GM23338 (cell line): ENCODE data around the gene ENOSF1. TPM values are rescaled to one million over a fixed set of nuclear protein-coding genes. Genes with fewer than 3 reads are reported as not detected.

ENCODE experiments used
- ATAC-seq: fragments of 200-7000 bp; cut with Tn5 transposase; 3 replicates; pipeline ENCODE4 v1.9.1; 2020
- DNase-seq: peaks from one replicate; pipeline ENCODE4 v3.0.0-alpha.2; 2015; ENCODE audit warnings: low spot score
- H2AFZ ChIP-seq: fragments of 200-600 bp; sonication (generic); 2 replicates; pipeline ENCODE4 v1.8.0; 2016; ENCODE audit warnings: antibody characterized with exemption, mild to moderate bottlenecking, moderate library complexity
- H3F3A ChIP-seq: fragments of 200-600 bp; sonication (generic); replicated peaks from 2 replicates; pipeline ENCODE4 v1.8.0; 2017; ENCODE audit warnings: antibody characterized with exemption, mixed run types, low read depth
- H3K27ac ChIP-seq: fragments of 200-600 bp; sonication (generic); 2 replicates; pipeline ENCODE4 v1.6.1; 2016; ENCODE audit warnings: low read depth
- H3K27me3 ChIP-seq: fragments of 200-600 bp; sonication (generic); 2 replicates; pipeline ENCODE4 v1.8.0; 2016; ENCODE audit warnings: mild to moderate bottlenecking, mixed run types, moderate library complexity; ENCODE audit not compliant: insufficient read depth
- H3K36me3 ChIP-seq: fragments of 200-600 bp; sonication (generic); 2 replicates; pipeline ENCODE4 v1.8.0; 2016; ENCODE audit warnings: mild to moderate bottlenecking; ENCODE audit not compliant: insufficient read depth
- H3K4me1 ChIP-seq: fragments of 200-600 bp; sonication (generic); 2 replicates; pipeline ENCODE4 v1.8.0; 2016; ENCODE audit warnings: mild to moderate bottlenecking, moderate library complexity; ENCODE audit not compliant: insufficient read depth
- H3K4me2 ChIP-seq: fragments of 200-600 bp; sonication (generic); 2 replicates; pipeline ENCODE4 v1.7.1; 2017; ENCODE audit warnings: mixed run types
- H3K4me3 ChIP-seq: fragments of 200-600 bp; sonication (generic); 2 replicates; pipeline ENCODE4 v1.6.1; 2016; ENCODE audit warnings: mixed run types
- H3K79me2 ChIP-seq: fragments of 200-600 bp; sonication (generic); replicated peaks from 2 replicates; pipeline ENCODE4 v1.8.0; 2017; ENCODE audit warnings: mild to moderate bottlenecking; ENCODE audit not compliant: insufficient read depth
- H3K9me2 ChIP-seq: fragments of 200-600 bp; sonication (generic); 2 replicates; pipeline ENCODE4 v1.8.0; 2017; ENCODE audit not compliant: insufficient read depth
- H4K20me1 ChIP-seq: fragments of 200-600 bp; sonication (generic); replicated peaks from 2 replicates; pipeline ENCODE4 v1.8.0; 2017; ENCODE audit warnings: mild to moderate bottlenecking; ENCODE audit not compliant: insufficient read depth
- H3K27ac Mint-ChIP-seq: 2 replicates; pipeline ENCODE4 v1.8.0; 2020; ENCODE audit warnings: inconsistent platforms, mild to moderate bottlenecking, moderate library complexity, mixed read lengths
- H3K27me3 Mint-ChIP-seq: 3 replicates; pipeline ENCODE4 v1.8.0; 2022; ENCODE audit warnings: low read depth, mild to moderate bottlenecking, moderate library complexity, mixed read lengths, inconsistent platforms; ENCODE audit not compliant: insufficient read depth, poor library complexity
- H3K36me3 Mint-ChIP-seq: 3 replicates; pipeline ENCODE4 v1.8.0; 2021; ENCODE audit warnings: low read depth, mild to moderate bottlenecking, inconsistent platforms, moderate library complexity, mixed read lengths
- H3K4me1 Mint-ChIP-seq: 3 replicates; pipeline ENCODE4 v1.8.0; 2020; ENCODE audit warnings: mild to moderate bottlenecking, inconsistent platforms, mixed read lengths
- H3K4me3 Mint-ChIP-seq: 3 replicates; pipeline ENCODE4 v1.8.0; 2021; ENCODE audit warnings: moderate library complexity, mild to moderate bottlenecking, inconsistent platforms, mixed read lengths
- H3K9me3 Mint-ChIP-seq: 3 replicates; pipeline ENCODE4 v1.8.0; 2020; ENCODE audit warnings: moderate library complexity, mild to moderate bottlenecking, inconsistent platforms, mixed read lengths
- CREB1 ChIP-seq: fragments of 250-450 bp; sonication (Bioruptor Pico); IDR thresholded peaks from 2 replicates; pipeline ENCODE4 v1.5.0; 2020; ENCODE audit warnings: low read depth, mild to moderate bottlenecking, moderate library complexity
- CTCF ChIP-seq, 2 experiments: fragments of 200-600 bp in 1 of 2; sonication (generic) in 1 of 2; conservative IDR thresholded peaks; 2 replicates each; pipeline versions ENCODE4 v1.5.1 to v1.6.1; 2016 to 2017; ENCODE audit warnings: antibody characterized with exemption in 2 of 2, low read depth in 2 of 2, mild to moderate bottlenecking in 2 of 2, moderate library complexity in 1 of 2
- ETS1 ChIP-seq: IDR thresholded peaks from 2 replicates; pipeline ENCODE4 v1.6.1; 2016; ENCODE audit warnings: antibody characterized with exemption
- EZH2 ChIP-seq: fragments of 200-600 bp; sonication (generic); IDR thresholded peaks from one replicate; pipeline ENCODE4 v1.8.0; 2017; ENCODE audit warnings: antibody characterized with exemption, mild to moderate bottlenecking, low read depth; ENCODE audit not compliant: unreplicated experiment
- EZH2phosphoT487 ChIP-seq: fragments of 200-600 bp; sonication (generic); IDR thresholded peaks from one replicate; pipeline ENCODE4 v1.8.1; 2018; ENCODE audit warnings: antibody characterized with exemption; ENCODE audit not compliant: unreplicated experiment
- JUNB ChIP-seq: IDR thresholded peaks from one replicate; pipeline ENCODE4 v1.6.1; 2016; ENCODE audit warnings: antibody characterized with exemption; ENCODE audit not compliant: unreplicated experiment
- NANOG ChIP-seq: IDR thresholded peaks from 2 replicates; pipeline ENCODE4 v1.6.1; 2016; ENCODE audit warnings: antibody characterized with exemption, borderline replicate concordance
- POLR2AphosphoS5 ChIP-seq: IDR thresholded peaks from 2 replicates; pipeline ENCODE4 v1.6.1; 2016; ENCODE audit warnings: antibody characterized with exemption, low read depth
- REST ChIP-seq: IDR thresholded peaks from one replicate; pipeline ENCODE4 v1.6.1; 2018; ENCODE audit warnings: antibody characterized with exemption; ENCODE audit not compliant: unreplicated experiment
- STAT1 ChIP-seq: IDR thresholded peaks from one replicate; pipeline ENCODE4 v1.6.1; 2016; ENCODE audit warnings: antibody characterized with exemption; ENCODE audit not compliant: unreplicated experiment
- ZNF114 ChIP-seq: fragments of 250-450 bp; sonication (Bioruptor Pico); IDR thresholded peaks from 2 replicates; pipeline ENCODE4 v1.5.0; 2020; ENCODE audit warnings: mild to moderate bottlenecking, moderate library complexity
- ZNF331 ChIP-seq: fragments of 250-450 bp; sonication (Bioruptor Pico); IDR thresholded peaks from 2 replicates; pipeline ENCODE4 v1.5.0; 2020; ENCODE audit warnings: low read depth, mild to moderate bottlenecking, moderate library complexity
- ZNF462 ChIP-seq: fragments of 250-450 bp; sonication (Bioruptor Pico); IDR thresholded peaks from 2 replicates; pipeline ENCODE4 v1.5.0; 2020; ENCODE audit warnings: mild to moderate bottlenecking, moderate library complexity
- polyA plus RNA-seq: library from polyadenylated mRNA; unstranded; fragments of >200 nt; fragmentation: Nextera tagmentation; extraction: Ambion mirVana; gene quantifications from 2 replicates; pipeline ENCODE4 v1.2.1, GENCODE V29; 2016
- total RNA-seq: library from RNA; depleted of rRNA; stranded (reverse); fragments of >200 nt; shearing (Covaris generic); gene quantifications from 2 replicates; pipeline ENCODE4 v1.2.3, GENCODE V29; 2014

ENOSF1 gene
- total and polyA plus RNA-seq, 2 experiments from 2014 or later = 30.1 to 36.4 TPM

- no peak for TF ChIP-seq STAT1
- no peak for TF ChIP-seq POLR2AphosphoS5
- no peak for TF ChIP-seq CTCF (conservative IDR thresholded peaks at IDR 0.05; ENCODE audit: low read depth in 2 of 2)
- TF ChIP-seq JUNB = no peak
- TF ChIP-seq CREB1 (CRISPR knock-in tag) = no peak
- TF ChIP-seq ZNF331 (CRISPR knock-in tag) = no peak
- TF ChIP-seq NANOG = no peak
- no peak for TF ChIP-seq ETS1
- TF ChIP-seq EZH2 = no peak
- no peak for TF ChIP-seq ZNF462 (CRISPR knock-in tag)
- no peak for TF ChIP-seq ZNF114 (CRISPR knock-in tag)
- no peak for TF ChIP-seq EZH2phosphoT487
- no peak for TF ChIP-seq REST
- no peak overlapping the region for H2AFZ ChIP-seq
- ATAC-seq = no peak
- Mint-ChIP-seq H3K27ac (no peak overlapping the region), H3K4me3 (no peak overlapping the region), H3K9me3 (no peaks in the 10 kb centered on the region), H3K36me3 (peaks cover 22% of the 10 kb centered on the region), H3K27me3 (peaks cover 14% of the 10 kb centered on the region), H3K4me1 (peaks cover 39% of the 10 kb centered on the region)
- no peak overlapping the region for H3K4me3 ChIP-seq
- H3K9me2 ChIP-seq = no peaks in the 10 kb centered on the region
- peaks cover 14% of the 10 kb centered on the region for H3F3A ChIP-seq
- H3K27me3 ChIP-seq = no peaks in the 10 kb centered on the region
- no peak overlapping the region for H3K4me2 ChIP-seq
- peaks cover 10% of the 10 kb centered on the region for H3K4me1 ChIP-seq
- H3K36me3 ChIP-seq = no peaks in the 10 kb centered on the region
- no peaks in the 10 kb centered on the region for H4K20me1 ChIP-seq
- DNase-seq = no peak
- H3K79me2 ChIP-seq = peaks cover 25% of the 10 kb centered on the region
- no peak overlapping the region for H3K27ac ChIP-seq
Observed at GRCh38 chr18:654601-655000, 57.8 kb downstream of the ENOSF1 start.
